Smooth muscle cell (in vitro differentiated cells): ENCODE data around the gene EPB41L5. TPM values are rescaled to one million over a fixed set of nuclear protein-coding genes. Genes with fewer than 3 reads are reported as not detected.

Experiments
- DNase-seq: peaks from one replicate; lab custom pipeline; 2025; ENCODE audit not compliant: unreplicated experiment; lab: John Stamatoyannopoulos, UW
- H2AFZ ChIP-seq: fragments of 200-600 bp; sonication (generic); 2 replicates; pipeline ENCODE4 v1.6.0; 2016; ENCODE audit warnings: antibody characterized with exemption, low read depth, mild to moderate bottlenecking
- H3F3A ChIP-seq: fragments of 200-600 bp; sonication (generic); 2 replicates; pipeline ENCODE4 v1.6.0; 2017; ENCODE audit warnings: antibody characterized with exemption, low read depth
- H3K27ac ChIP-seq: fragments of 200-600 bp; sonication (generic); 2 replicates; pipeline ENCODE4 v1.5.1; 2016; ENCODE audit warnings: low read depth, mild to moderate bottlenecking
- H3K27me3 ChIP-seq: fragments of 200-600 bp; sonication (generic); 2 replicates; pipeline ENCODE4 v1.6.1; 2016; ENCODE audit warnings: low read depth, mild to moderate bottlenecking
- H3K36me3 ChIP-seq: fragments of 200-600 bp; sonication (generic); 2 replicates; pipeline ENCODE4 v1.5.1; 2016; ENCODE audit warnings: low read depth
- H3K4me1 ChIP-seq: fragments of 200-600 bp; sonication (generic); 2 replicates; pipeline ENCODE4 v1.5.1; 2016; ENCODE audit warnings: low read depth
- H3K4me2 ChIP-seq: fragments of 200-600 bp; sonication (generic); 2 replicates; pipeline ENCODE4 v1.6.0; 2016; ENCODE audit warnings: mild to moderate bottlenecking
- H3K4me3 ChIP-seq: fragments of 200-600 bp; sonication (generic); 2 replicates; pipeline ENCODE4 v1.5.1; 2016; ENCODE audit warnings: mild to moderate bottlenecking
- H3K79me2 ChIP-seq: fragments of 200-600 bp; sonication (generic); 2 replicates; pipeline ENCODE4 v1.6.0; 2016; ENCODE audit warnings: low read depth, mild to moderate bottlenecking
- H3K9ac ChIP-seq: fragments of 200-600 bp; sonication (generic); 2 replicates; pipeline ENCODE4 v1.6.0; 2016; ENCODE audit warnings: low read depth
- H3K9me3 ChIP-seq: fragments of 200-600 bp; sonication (generic); replicated peaks from 2 replicates; pipeline ENCODE4 v1.5.1; 2016; ENCODE audit warnings: low read depth
- H4K20me1 ChIP-seq: fragments of 200-600 bp; sonication (generic); 2 replicates; pipeline ENCODE4 v1.6.0; 2016; ENCODE audit warnings: low read depth
- WGBS: methylation state at CpG from one replicate; pipeline ENCODE4 v1.1.7; 2016; ENCODE audit warnings: low lambda C conversion rate; 5-methylcytosine and 5-hydroxymethylcytosine counted together
- polyA plus RNA-seq: library from polyadenylated mRNA; unstranded; fragments of >200 nt; fragmentation: Nextera tagmentation; extraction: Ambion mirVana; gene quantifications from 2 replicates; pipeline ENCODE4 v1.2.1, GENCODE V29; 2016
- total RNA-seq: library from RNA; depleted of rRNA; stranded (reverse); fragments of >200 nt; gene quantifications from 2 replicates; pipeline ENCODE4 v1.2.3, GENCODE V29; 2014
- TF ChIP-seq, protein P1 (sequence below): fragments of 200-600 bp; sonication (generic); IDR thresholded peaks from 2 replicates; pipeline ENCODE4 v1.5.1; 2017; ENCODE audit warnings: borderline replicate concordance, mild to moderate bottlenecking, antibody characterized with exemption; ENCODE audit not compliant: insufficient read depth, poor library complexity, severe bottlenecking

The EPB41L5 gene
- total and polyA plus RNA-seq, 2 experiments from 2014 or later: 4.6 to 17.2 TPM

- Histone ChIP-seq H3K79me2 (peaks cover 29% of the 10 kb centered on the region), H3K27me3 (no peaks in the 10 kb centered on the region), H3K4me3 (no peak overlapping the region), H3K4me2 (peak overlapping the region; percentile 31), H3K4me1 (peaks cover 4% of the 10 kb centered on the region), H3K9me3 (no peaks in the 10 kb centered on the region), H2AFZ (no peak overlapping the region), H4K20me1 (no peaks in the 10 kb centered on the region), H3F3A (no peaks in the 10 kb centered on the region), H3K9ac (no peak overlapping the region), H3K27ac (peak overlapping the region; percentile 21), H3K36me3 (no peaks in the 10 kb centered on the region)
- 64% methylated on average over 2 of the region's 2 CpGs for WGBS
- TF ChIP-seq, protein P1, sequence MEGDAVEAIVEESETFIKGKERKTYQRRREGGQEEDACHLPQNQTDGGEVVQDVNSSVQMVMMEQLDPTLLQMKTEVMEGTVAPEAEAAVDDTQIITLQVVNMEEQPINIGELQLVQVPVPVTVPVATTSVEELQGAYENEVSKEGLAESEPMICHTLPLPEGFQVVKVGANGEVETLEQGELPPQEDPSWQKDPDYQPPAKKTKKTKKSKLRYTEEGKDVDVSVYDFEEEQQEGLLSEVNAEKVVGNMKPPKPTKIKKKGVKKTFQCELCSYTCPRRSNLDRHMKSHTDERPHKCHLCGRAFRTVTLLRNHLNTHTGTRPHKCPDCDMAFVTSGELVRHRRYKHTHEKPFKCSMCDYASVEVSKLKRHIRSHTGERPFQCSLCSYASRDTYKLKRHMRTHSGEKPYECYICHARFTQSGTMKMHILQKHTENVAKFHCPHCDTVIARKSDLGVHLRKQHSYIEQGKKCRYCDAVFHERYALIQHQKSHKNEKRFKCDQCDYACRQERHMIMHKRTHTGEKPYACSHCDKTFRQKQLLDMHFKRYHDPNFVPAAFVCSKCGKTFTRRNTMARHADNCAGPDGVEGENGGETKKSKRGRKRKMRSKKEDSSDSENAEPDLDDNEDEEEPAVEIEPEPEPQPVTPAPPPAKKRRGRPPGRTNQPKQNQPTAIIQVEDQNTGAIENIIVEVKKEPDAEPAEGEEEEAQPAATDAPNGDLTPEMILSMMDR: no peak
- DNase-seq: no peak
Measured at GRCh38 chr2:120052597-120052996, 39.7 kb downstream of the EPB41L5 start.

- no peaks in the 10 kb centered on the region for H3K9me3 ChIP-seq
- TF ChIP-seq, protein P1: no peak
- peaks cover 32% of the 10 kb centered on the region for H3K79me2 ChIP-seq
- 79% methylated on average over 3 of the region's 3 CpGs for WGBS
- no peaks in the 10 kb centered on the region for H3F3A ChIP-seq
- H3K27ac ChIP-seq: no peak overlapping the region
- no peak overlapping the region for H3K4me2 ChIP-seq
- no peak overlapping the region for H2AFZ ChIP-seq
- no peak overlapping the region for H3K9ac ChIP-seq
- DNase-seq: no peak
- H3K4me1 ChIP-seq: peaks cover 4% of the 10 kb centered on the region
- H3K27me3 ChIP-seq: no peaks in the 10 kb centered on the region
- no peak overlapping the region for H3K4me3 ChIP-seq
- H4K20me1 ChIP-seq: no peaks in the 10 kb centered on the region
- H3K36me3 ChIP-seq: no peaks in the 10 kb centered on the region
Measured at GRCh38 chr2:120053891-120054290, 41.0 kb downstream of the EPB41L5 start.

GRCh38 chr2:120059483-120059882 is 46.6 kb downstream of the EPB41L5 start:
- Histone ChIP-seq H4K20me1 (no peaks in the 10 kb centered on the region), H3K9me3 (no peaks in the 10 kb centered on the region), H3K36me3 (no peaks in the 10 kb centered on the region), H2AFZ (no peak overlapping the region), H3K4me1 (no peaks in the 10 kb centered on the region), H3F3A (no peaks in the 10 kb centered on the region), H3K4me2 (no peak overlapping the region), H3K9ac (no peak overlapping the region), H3K27ac (no peak overlapping the region), H3K4me3 (no peak overlapping the region), H3K27me3 (no peaks in the 10 kb centered on the region), H3K79me2 (peaks cover 34% of the 10 kb centered on the region)
- DNase-seq: no peak
- TF ChIP-seq, protein P1: no peak
- WGBS: over 99% methylated on average over 8 of the region's 8 CpGs

DNA sequence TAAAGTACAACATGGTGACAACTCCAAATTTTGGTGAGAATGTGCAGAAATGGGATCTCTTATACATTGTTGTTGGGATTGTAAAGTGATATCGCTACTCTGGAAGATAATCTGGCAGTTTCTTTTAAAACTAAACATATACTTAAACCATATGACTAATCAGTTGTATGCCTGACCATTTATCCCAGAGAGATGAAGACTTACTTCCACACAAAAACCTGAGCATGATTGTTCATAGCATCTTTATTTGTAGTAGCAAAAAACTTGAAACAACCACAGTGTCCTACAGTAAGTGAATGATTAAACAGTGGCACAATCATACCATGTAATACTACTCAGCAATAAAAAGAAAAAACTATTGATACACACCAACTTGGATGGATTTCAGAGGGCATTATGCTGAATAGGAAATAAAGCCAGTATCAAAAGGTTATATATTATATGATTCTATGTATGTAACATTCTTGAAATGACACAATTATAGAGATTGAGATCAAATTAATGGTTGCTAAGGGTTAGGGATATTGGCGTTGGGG is 47.3 kb downstream of the EPB41L5 start:
- Histone ChIP-seq H3K9ac (no peak overlapping the region), H3K4me2 (no peak overlapping the region), H3K27me3 (no peaks in the 10 kb centered on the region), H4K20me1 (no peaks in the 10 kb centered on the region), H3F3A (no peaks in the 10 kb centered on the region), H3K36me3 (no peaks in the 10 kb centered on the region), H3K9me3 (no peaks in the 10 kb centered on the region), H3K4me3 (no peak overlapping the region), H3K4me1 (no peaks in the 10 kb centered on the region), H2AFZ (no peak overlapping the region), H3K27ac (no peak overlapping the region), H3K79me2 (peaks cover 31% of the 10 kb centered on the region)
- 79% methylated on average over 2 of the region's 2 CpGs for WGBS
- TF ChIP-seq, protein P1: no peak
- DNase-seq: no peak
